ENCODE measurements around the gene ABHD14A. TPM values are rescaled to one million over a fixed set of nuclear protein-coding genes. Genes with fewer than 3 reads are reported as not detected.

Gene ABHD14A
- total RNA-seq, 2 donors from 2014 or later = 55.3 to 58.5 TPM

GRCh38 chr3:51955893-51956770 lies 18.7 kb upstream of the ABHD14A start:
- 3% methylated on average over 60 of the region's 97 CpGs for WGBS
- peak; percentile 63 for DNase-seq (ENCODE audit: low spot score)
- H3K36me3 ChIP-seq = no peaks in the 10 kb centered on the region

GRCh38 chr3:51957520-51958205 lies 17.2 kb upstream of the ABHD14A start:
- intact Hi-C loops (cut with DNase I) = no loop called here
- WGBS = 90% methylated on average over 15 of the region's 15 CpGs
- no peak for TF ChIP-seq POLR2AphosphoS5 (IDR thresholded peaks at IDR 0.05)
- TF ChIP-seq POLR2A (IDR thresholded peaks at IDR 0.05) = no peak
- no peak for TF ChIP-seq CTCF (IDR thresholded peaks at IDR 0.05)

More at GRCh38 chr3:51955893-51956770, 18.7 kb upstream of the ABHD14A start:
- Histone ChIP-seq H3K9me3 (no peaks in the 10 kb centered on the region), H3K4me3 (peak overlapping the region; percentile 29 to 35), H3K4me1 (replicated peaks) (peaks cover 8% of the 10 kb centered on the region), H3K27ac (peak overlapping the region; percentile 69 to 73), H3K27me3 (replicated peaks; ENCODE audit: insufficient read depth) (no peaks in the 10 kb centered on the region)
- TF ChIP-seq CTCF (IDR thresholded peaks at IDR 0.05) (peak in 2 of 4 experiments; percentile 37 to 58), POLR2AphosphoS5 (IDR thresholded peaks at IDR 0.05) (no peak), POLR2A (IDR thresholded peaks at IDR 0.05) (peak; percentile 23)
- intact Hi-C loops (cut with DNase I) = no loop called here

GRCh38 chr3:51958603-51959521 lies 16.0 kb upstream of the ABHD14A start:
- DNase-seq (ENCODE audit: low spot score) = no peak
- no peaks in the 10 kb centered on the region for H3K27me3 ChIP-seq (replicated peaks; ENCODE audit: insufficient read depth)
- H3K4me1 ChIP-seq (replicated peaks) = peaks cover 8% of the 10 kb centered on the region
- H3K36me3 ChIP-seq = no peaks in the 10 kb centered on the region
- H3K9me3 ChIP-seq = no peaks in the 10 kb centered on the region
- WGBS = 92% methylated on average over 20 of the region's 20 CpGs
- H3K4me3 ChIP-seq = no peak overlapping the region
- H3K27ac ChIP-seq = no peak overlapping the region
- intact Hi-C loops (cut with DNase I) = no loop called here
- no peak for TF ChIP-seq POLR2AphosphoS5 (IDR thresholded peaks at IDR 0.05)
- TF ChIP-seq CTCF (IDR thresholded peaks at IDR 0.05) = no peak
- TF ChIP-seq POLR2A (IDR thresholded peaks at IDR 0.05) = no peak

More at GRCh38 chr3:51957520-51958205, 17.2 kb upstream of the ABHD14A start:
- Histone ChIP-seq H3K27ac (no peak overlapping the region), H3K27me3 (replicated peaks; ENCODE audit: insufficient read depth) (no peaks in the 10 kb centered on the region), H3K36me3 (no peaks in the 10 kb centered on the region), H3K4me3 (no peak overlapping the region), H3K4me1 (replicated peaks) (peaks cover 8% of the 10 kb centered on the region), H3K9me3 (no peaks in the 10 kb centered on the region)
- no peak for DNase-seq (ENCODE audit: low spot score)

GRCh38 chr3:51959651-51960050 lies 15.2 kb upstream of the ABHD14A start:
- intact Hi-C loops (cut with DNase I) = no loop called here
- Histone ChIP-seq H3K27ac (no peak overlapping the region), H3K4me1 (replicated peaks) (peaks cover 8% of the 10 kb centered on the region), H3K36me3 (no peaks in the 10 kb centered on the region), H3K4me3 (no peak overlapping the region), H3K9me3 (no peaks in the 10 kb centered on the region), H3K27me3 (replicated peaks; ENCODE audit: insufficient read depth) (no peaks in the 10 kb centered on the region)
- DNase-seq (ENCODE audit: low spot score) = no peak
- WGBS = 95% methylated on average over 4 of the region's 7 CpGs
- TF ChIP-seq CTCF (IDR thresholded peaks at IDR 0.05) (no peak), POLR2A (IDR thresholded peaks at IDR 0.05) (no peak), POLR2AphosphoS5 (IDR thresholded peaks at IDR 0.05) (no peak)
